Stimulated activated CD8-positive, alpha-beta memory T cell treated with anti-CD3 and anti-CD28 coated beads, Interleukin-12 subunit alpha, Interleukin-12 subunit beta, amount 100 ng/mL, for 1 hour (primary cell): ENCODE results near the gene HRC.

Experiments
- DNase-seq: peaks from one replicate; pipeline ENCODE4 v3.0.0-alpha.2; 2020; ENCODE audit warnings: low read depth

Gene HRC

DNA sequence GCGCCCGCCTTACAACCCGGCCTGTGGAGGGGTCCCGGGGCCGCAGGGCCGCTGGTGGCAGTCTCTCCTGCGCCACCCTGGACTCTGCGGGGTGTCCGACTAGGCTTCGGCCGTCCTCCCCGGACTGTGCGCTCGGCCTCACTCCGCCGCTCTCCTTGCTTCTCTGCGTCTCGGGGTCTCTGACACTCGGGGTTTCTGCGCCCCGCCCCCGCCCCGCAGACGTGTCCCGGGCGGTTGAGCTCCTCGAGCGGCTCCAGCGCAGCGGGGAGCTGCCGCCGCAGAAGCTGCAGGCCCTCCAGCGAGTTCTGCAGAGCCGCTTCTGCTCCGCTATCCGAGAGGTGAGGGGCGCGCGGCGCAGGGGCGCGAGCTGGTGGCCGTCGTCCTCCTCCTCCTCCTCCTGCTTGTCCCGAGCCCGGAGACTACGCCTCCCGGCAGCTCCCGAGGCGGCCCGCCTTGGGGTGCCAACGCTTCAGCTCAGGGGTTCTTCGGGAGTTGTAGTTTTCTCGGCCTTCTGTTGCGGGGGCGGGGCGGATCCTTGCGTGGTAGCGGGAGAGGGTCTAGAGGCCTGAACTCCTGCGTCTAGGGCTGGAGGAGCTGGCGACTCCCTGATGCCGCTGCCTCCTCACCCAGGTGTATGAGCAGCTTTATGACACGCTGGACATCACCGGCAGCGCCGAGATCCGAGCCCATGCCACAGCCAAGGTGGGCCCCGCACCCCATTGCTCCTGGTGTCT, 40.4 kb downstream of the HRC start:
- DNase-seq = no peak

GRCh38 chr19:49113762-49114629, 41.2 kb downstream of the HRC start, which contains the start of gene LIN7B:
TSS of gene LIN7B (plus strand) at chr19:49114370. CDS start at chr19:49114405, 35 bp downstream.
- peak; percentile 37 for DNase-seq

DNA sequence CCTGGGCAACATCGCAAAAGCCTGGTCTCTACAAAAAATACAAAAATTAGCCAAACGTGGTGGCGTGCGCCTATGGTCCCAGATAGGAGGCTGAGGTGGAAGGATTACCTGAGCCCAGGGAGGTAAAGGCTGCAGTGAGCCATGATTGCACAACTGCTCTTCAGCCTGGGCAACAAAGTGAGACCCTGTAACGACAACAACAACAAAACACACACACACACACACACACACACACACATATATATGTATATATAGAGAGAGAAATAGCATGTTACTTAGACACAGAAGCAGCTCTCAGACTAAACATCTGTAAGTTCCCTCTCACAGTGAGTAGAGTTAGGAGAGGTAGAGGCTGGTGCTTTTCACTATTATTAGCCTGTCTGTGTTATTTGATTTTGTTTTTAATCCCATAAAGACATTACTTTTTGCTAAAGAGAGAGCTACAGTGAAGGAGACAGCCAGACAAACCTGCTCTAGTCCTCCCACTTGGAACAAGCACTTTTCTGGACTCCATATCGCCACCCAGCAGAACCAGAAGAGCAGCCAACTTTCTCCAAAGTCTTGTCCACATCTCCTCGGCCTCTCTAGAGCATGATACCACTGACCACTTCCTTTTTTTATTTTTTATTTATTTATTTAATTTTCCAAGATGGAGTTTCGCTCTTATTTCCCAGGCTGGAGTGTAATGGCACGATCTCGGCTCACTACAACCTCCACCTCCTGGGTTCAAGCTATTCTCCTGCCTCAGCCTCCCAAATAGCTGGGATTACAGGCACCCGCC, 43.8 kb downstream of the HRC start:
- no peak for DNase-seq

DNA sequence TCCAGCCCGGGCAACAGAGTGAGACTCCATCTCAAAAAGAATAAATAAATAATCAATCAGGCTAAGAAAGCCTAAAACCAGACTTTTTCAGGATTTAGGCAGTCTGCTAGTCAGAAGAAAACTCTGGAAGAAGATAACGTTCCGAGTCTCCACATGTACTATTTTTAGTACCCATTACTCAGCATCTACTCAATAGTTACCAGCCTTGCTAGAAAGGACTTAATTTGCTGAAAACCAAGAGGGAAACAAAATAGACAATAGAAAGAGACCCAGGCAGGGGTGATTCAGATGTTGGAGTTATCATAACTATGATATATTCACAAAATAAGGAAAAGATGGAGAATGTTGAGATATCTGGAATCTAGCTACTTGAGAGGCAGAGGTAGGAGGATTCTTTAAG, 44.6 kb downstream of the HRC start:
- DNase-seq = no peak

GRCh38 chr19:49109569-49110233, 45.5 kb downstream of the HRC start:
- DNase-seq = no peak

- no peak for DNase-seq
Measured at GRCh38 chr19:49109051-49109450, 46.1 kb downstream of the HRC start.

- DNase-seq = no peak
Measured at GRCh38 chr19:49107625-49108459, 47.4 kb downstream of the HRC start.

DNA sequence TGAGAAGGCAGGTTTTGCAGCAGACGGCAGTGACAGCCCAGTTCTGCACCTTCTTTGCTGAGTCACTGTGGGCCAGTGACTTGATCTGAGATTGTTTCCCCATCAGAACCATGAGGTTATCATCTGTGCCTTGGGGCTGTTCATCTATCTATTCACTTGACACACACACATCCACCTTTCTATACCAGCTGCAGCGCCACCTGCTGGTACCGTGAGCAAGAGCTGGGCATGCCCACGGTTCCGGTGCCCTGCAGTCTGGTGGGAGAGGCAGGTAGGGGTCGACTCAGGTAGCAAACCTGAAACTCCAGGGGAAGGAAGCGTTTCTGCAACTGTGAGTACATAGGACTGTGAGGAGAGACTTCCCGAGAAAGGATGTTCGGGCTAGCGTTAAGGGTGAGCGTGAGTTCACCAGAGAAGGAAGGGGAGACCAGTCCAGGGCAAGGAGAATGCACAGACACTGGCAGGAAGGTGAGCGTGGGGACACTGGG, 48.5 kb downstream of the HRC start:
- DNase-seq = peak; percentile 56

DNA sequence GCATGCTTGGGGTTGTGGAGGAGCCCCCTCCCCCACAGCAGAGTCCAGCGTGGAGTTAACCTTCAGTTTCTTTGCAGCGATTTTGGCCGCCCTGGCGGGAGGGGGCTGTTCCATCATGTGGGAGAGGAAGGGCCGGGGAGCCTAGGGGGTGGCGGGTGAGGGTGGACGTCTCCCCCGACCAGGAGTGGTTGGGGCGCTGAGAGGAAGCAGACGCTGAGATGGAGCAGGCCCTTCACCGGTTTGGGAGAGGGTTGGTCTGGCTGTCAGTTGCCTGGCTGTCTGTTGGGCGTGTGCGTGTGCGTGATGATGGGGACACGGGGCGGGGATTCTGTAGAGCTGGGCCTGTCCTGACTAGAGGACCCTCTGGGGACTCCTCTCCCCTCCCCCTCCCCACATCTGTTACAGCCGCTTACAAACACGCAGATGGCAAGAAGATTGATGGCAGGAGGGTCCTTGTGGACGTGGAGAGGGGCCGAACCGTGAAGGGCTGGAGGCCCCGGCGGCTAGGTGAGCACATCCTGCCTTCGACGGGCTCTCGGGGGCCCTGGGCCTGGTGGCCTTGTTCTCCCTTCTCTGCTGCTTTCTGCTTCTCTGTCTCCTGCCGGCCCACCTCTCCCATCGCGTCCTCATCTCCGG, 50.8 kb downstream of the HRC start:
- no peak for DNase-seq

GRCh38 chr19:49103331-49104085, 51.7 kb downstream of the HRC start:
- no peak for DNase-seq

DNA sequence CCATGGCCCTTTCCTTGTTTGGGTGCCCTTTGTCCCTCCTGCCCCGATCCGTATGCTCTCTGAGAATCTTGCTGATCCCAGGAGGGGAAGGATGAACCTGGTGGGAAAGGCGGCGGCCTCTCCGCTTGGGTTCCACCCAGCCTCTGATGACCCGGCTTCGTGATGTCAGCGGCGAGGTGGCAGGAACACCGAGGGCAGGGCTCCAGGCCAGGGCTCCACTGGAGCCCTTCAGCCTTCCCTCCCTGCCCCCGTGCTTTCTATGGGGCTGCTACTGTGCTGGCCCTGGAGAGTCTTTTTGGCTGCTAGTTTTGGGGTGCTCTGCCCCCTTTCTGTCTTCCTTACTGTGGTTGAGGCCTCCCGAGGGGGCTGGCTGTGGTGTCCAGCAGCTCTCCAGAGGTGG, 52.9 kb downstream of the HRC start:
- DNase-seq = no peak
